NCI-H2107 (cell line): ENCODE results near the gene GABRG3.

Experiments used
- DNase-seq: peaks from one replicate; lab custom pipeline; 2025; lab: John Stamatoyannopoulos, UW

Gene GABRG3

DNA sequence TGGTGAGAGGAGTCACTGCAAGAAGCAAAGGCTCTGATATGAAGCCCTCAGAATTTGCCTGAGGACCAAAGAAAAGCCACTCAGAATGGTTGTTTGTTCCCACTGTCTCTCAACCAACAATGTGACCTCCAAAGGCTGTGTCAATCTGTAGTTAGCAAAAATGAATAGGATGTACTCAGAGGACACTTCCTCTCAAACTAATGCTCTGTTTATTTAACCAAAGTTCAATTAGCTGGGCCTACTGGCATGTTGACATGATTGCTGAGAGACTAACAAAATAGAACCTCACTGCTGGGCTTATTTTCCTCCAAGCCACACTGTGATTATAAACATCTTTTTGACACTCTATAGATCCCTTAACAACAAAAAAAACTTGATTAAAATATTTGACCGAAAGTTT, 605.6 kb downstream of the GABRG3 start:
- DNase-seq = no peak

DNA sequence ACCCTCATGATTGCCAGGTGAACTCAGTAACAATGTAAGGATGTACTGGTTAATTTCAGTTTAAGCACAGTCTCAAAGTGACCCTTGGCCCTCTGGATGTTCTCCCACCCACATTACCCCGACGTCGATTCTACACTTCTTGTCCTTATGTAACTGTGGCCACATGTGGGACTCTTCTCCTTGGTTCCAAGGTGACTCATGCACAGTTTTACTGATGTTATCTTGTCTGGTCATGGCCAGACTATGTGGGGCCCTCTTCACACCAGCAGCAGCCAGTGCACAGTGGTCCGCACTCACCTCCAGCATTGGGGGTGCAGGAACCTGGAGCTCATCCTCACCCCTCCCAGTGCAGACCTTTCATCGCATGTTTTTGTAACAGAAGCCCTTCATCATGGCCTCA, 608.8 kb downstream of the GABRG3 start:
- no peak for DNase-seq

DNA sequence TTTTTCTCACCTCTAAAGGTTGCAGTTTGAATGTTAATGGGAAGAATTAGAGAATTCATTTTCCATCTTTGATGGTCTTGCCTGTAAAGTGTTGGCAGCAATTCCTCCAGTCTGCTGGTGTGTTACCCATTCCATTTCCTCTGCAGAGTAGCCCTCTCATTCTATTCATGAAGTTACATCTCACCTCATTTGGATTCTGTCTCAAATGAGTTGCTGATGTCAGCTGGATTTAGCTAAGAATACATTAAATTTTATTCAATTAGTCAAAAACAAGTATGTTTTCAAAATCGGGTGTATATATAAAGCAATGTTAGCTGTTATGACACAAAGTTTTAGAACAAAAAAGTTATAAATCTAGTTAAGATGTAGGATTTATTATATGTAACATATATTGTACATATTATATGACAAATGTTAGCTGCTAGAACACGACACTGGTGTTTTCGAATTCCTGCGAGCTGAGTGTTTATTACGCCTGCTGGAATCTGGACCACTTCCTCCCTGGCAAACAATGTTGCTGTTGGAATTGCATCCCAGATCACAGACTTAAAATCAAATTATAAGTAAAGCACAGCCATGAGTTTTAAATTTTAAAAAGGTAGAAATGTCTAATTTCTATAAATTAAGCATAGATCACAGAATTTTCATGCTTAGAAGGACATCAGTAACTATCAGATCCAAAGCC, 611.9 kb downstream of the GABRG3 start:
- DNase-seq = no peak

DNA sequence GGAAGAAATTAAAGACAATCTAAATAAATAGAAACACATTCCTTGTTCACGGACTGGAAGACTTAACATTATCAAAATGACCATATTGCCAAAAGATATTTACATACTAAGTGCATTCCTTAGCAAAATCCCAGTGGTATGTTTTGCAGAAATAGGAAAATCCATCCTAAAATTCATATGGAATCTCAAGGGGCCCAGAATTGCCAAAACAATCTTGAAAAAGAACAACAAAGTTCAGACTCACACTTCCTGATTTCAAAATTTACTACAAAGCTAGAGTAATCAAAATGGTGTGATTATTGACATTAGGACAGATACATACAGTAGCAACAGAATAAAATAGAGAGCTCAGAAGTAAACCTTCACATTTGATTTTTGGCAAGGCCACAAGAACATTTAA, 612.7 kb downstream of the GABRG3 start:
- DNase-seq = no peak

DNA sequence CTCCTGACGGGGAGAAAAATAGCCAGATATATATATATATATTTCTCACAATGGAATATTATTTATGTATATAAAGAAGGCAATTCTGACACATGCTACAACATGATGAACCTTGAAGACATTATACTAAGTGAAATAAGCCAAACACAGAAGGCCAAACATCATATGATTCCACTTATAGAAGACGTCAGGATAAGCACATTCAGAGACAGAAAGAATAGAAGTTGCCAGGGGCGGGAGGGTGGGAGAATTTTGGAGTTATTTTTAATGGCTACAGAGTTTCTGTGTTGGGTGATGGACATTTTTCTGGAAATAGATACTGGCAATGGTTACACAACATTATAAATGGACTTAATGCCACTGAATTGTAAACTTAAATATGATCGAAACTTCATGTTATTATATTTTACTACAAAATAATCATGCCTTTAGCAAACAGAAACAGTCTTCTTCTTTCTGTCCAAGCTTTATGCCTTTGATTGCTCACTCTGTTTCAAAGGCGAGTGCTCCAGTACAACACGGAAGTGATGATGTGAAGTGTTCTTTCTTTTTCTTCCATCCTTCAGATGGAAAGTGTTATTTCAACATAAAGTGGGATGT, 614.2 kb downstream of the GABRG3 start:
- no peak for DNase-seq

DNA sequence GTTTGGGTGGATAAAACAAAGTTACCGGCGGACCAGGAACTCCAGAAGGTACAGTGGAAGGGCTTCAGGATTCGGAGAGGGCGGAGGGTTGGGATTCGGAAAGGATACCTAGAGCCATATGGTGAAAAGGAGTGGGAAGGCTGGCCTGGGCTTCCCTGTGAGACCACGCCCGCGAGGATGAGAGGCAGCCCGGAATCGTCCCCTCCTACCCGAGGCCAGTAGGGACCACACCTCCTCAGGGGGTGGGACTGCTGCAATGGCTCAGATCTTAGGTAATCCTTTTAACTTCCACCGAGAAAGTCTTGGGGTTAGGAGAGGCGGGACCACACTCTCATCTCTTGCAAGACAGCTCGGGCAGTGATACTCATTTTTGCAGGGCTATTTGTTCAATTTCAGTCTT, 616.8 kb downstream of the GABRG3 start:
- no peak for DNase-seq

DNA sequence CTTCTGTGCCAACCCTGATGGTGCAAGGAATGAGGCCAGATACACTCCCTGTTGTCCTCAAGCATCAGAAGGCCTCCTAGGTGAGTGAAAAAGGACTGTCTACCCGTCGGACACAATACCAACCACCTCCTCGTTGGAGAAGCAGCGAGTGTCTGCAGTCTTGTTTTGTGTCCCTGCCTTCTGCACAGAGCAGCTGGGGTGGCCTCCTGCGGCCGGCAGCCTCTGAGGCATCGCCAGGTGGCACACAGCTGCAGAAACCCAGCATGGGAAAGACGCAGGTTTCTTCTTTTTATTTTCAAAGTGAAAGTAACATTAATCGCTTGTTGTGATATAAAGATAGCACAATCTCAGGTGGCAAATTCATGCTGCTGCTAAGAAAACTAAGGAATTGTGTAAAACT, 618.3 kb downstream of the GABRG3 start:
- DNase-seq = no peak

DNA sequence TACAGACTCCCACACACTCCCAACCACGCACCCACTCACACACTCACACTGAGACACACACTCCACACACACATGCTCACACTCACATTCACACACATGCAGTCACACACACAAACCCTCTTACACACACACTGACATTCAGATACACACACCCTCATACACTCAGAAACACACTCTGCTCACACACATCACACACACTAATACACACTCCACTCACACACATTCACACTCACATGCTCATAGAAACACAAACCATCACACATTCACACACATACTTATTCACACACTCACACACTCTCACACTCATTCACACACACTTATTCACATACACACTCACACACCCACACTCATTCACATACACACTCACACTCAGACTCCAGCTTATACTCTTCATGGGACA, 618.8 kb downstream of the GABRG3 start:
- no peak for DNase-seq
